Activated CD4-positive, alpha-beta T cell treated with anti-CD3 and anti-CD28 coated beads, Interleukin-2, amount 10 ng/mL, durations not matched to agents 24 days and 14 days (primary cell): ENCODE data around the gene CACNB4. TPM values are rescaled to one million over a fixed set of nuclear protein-coding genes. Genes with fewer than 3 reads are reported as not detected.

Experiments
- DNase-seq: peaks from one replicate; pipeline ENCODE4 v3.0.0; 2022
- H3K27ac Mint-ChIP-seq: one replicate; pipeline ENCODE4 v1.8.0; 2022; ENCODE audit warnings: mild to moderate bottlenecking, mixed read lengths
- H3K27me3 Mint-ChIP-seq: one replicate; pipeline ENCODE4 v1.8.0; 2022; ENCODE audit warnings: mixed read lengths
- H3K36me3 Mint-ChIP-seq: one replicate; pipeline ENCODE4 v1.8.0; 2022; ENCODE audit warnings: low read depth, mild to moderate bottlenecking, mixed read lengths
- H3K4me1 Mint-ChIP-seq: one replicate; pipeline ENCODE4 v1.8.0; 2021; ENCODE audit warnings: mixed read lengths
- H3K4me3 Mint-ChIP-seq: one replicate; pipeline ENCODE4 v1.8.0; 2022; ENCODE audit warnings: mild to moderate bottlenecking, moderate library complexity, mixed read lengths
- H3K9me3 Mint-ChIP-seq: one replicate; pipeline ENCODE4 v1.8.0; 2021; ENCODE audit warnings: mixed read lengths
- intact Hi-C: fragments of 100-400 bp; cut with micrococcal nuclease; formaldehyde crosslinking; loops from one replicate; pipeline ENCODE4 v1.15.1; 2023
- total RNA-seq: library from RNA; stranded (reverse); gene quantifications from 2 replicates; pipeline ENCODE4 v1.2.3, GENCODE V29; 2022

The CACNB4 gene
- total RNA-seq, 1 donor from 2014 or later, result 0.19 TPM

DNA sequence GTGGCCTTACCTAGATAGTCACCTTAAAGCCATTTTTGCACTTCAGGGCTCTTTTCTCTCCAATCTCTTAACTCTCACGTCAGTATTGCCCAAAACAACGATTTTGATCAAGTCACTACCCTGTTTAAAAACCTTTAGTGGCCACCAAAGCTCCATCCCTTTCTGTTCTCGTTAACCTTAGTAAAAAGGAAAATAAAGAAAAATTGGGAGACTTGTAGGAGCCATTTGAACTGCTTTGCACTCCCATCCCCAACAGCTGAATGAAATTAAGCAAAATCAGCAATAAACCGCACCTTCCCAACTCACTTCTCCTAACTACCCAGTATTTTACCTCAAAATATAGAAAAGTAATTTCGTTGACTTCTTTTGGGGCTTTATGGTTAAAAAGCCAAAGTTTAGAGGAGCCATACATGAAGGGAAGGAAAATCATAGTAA, 269.9 kb downstream of the CACNB4 start:
- intact Hi-C loops, result loop anchor here (1.0 to 10.0 kb wide), 8 partner anchors 9 to 886 kb away; partner anchors contain the start of genes ARL6IP6, NMI, PRPF40A and STAM2
- H3K27ac Mint-ChIP-seq, result peak overlapping the region; percentile 91
- H3K4me1 Mint-ChIP-seq, result peaks cover 26% of the 10 kb centered on the region
- H3K4me3 Mint-ChIP-seq, result peak overlapping the region; percentile 94
- H3K36me3 Mint-ChIP-seq, result peaks cover 6% of the 10 kb centered on the region
- peaks cover 6% of the 10 kb centered on the region for H3K27me3 Mint-ChIP-seq
- H3K9me3 Mint-ChIP-seq, result peaks cover 6% of the 10 kb centered on the region
- no peak for DNase-seq

GRCh38 chr2:151828143-151828889, 270.5 kb downstream of the CACNB4 start, which contains the start of gene ARL5A:
TSS of gene ARL5A (minus strand) at chr2:151828421. CDS start at chr2:151828176, 245 bp downstream.
- Mint-ChIP-seq H3K36me3 (peaks cover 8% of the 10 kb centered on the region), H3K4me1 (peaks cover 29% of the 10 kb centered on the region), H3K27me3 (peaks cover 5% of the 10 kb centered on the region), H3K4me3 (peak within 1 kb of the TSS; percentile 94), H3K27ac (peak within 1 kb of the TSS; percentile 91), H3K9me3 (peaks cover 6% of the 10 kb centered on the region)
- peak; percentile 99 for DNase-seq
- intact Hi-C loops, result loop anchor here (1.0 to 10.0 kb wide), 8 partner anchors 8 to 886 kb away; partner anchors contain the start of genes ARL6IP6, NMI, PRPF40A and STAM2

DNA sequence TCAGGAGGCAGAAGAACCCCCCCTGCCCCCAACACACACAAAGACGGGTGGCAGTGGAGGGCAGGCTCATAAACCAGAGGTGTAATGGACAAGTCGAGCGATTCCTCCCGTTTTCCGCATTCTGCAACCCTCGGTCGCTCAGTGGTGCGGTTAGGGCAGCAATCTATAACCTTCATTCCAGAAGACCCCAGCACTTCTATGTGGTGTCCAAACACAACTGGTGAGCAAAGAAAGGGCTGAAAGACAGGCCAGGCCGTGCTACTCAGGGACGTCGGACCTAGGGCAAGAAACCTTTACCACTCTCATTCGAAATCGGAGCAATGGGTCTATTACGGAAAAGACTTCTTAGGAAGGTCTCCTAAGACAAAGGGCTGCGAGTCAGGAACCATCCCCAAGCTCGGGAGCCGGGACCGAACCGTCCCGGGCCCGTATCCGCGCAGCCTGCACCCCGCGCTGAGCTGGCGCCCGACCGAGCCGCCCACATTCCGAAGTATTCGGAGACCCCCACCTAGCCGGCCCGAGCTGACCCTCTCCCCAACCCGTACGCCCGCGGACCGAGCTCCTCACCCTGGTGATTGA, 271.2 kb downstream of the CACNB4 start:
- H3K36me3 Mint-ChIP-seq, result peaks cover 11% of the 10 kb centered on the region
- H3K27me3 Mint-ChIP-seq, result peaks cover 2% of the 10 kb centered on the region
- peak; percentile 78 for DNase-seq
- H3K9me3 Mint-ChIP-seq, result peaks cover 6% of the 10 kb centered on the region
- H3K27ac Mint-ChIP-seq, result peak overlapping the region; percentile 91
- intact Hi-C loops, result loop anchor here (1.0 to 10.0 kb wide), 8 partner anchors 7 to 887 kb away; partner anchors contain the start of genes ARL6IP6, NMI, PRPF40A and STAM2
- peak overlapping the region; percentile 94 for H3K4me3 Mint-ChIP-seq
- peaks cover 34% of the 10 kb centered on the region for H3K4me1 Mint-ChIP-seq

- Mint-ChIP-seq H3K36me3 (peaks cover 12% of the 10 kb centered on the region), H3K4me1 (peaks cover 38% of the 10 kb centered on the region), H3K27ac (peak overlapping the region; percentile 29), H3K4me3 (peak overlapping the region; percentile 94), H3K27me3 (no peaks in the 10 kb centered on the region), H3K9me3 (peaks cover 6% of the 10 kb centered on the region)
- no peak for DNase-seq
- intact Hi-C loops, result loop anchor here (5.0 to 10.0 kb wide), 6 partner anchors 176 to 888 kb away; partner anchors contain the start of genes ARL6IP6, PRPF40A and STAM2
Measured at GRCh38 chr2:151826737-151827157, 272.1 kb downstream of the CACNB4 start.

GRCh38 chr2:151824886-151825285, 274.0 kb downstream of the CACNB4 start:
- intact Hi-C loops, result loop anchor here (5.0 to 10.0 kb wide), 6 partner anchors 177 to 890 kb away; partner anchors contain the start of genes ARL6IP6, PRPF40A and STAM2
- no peak overlapping the region for H3K27ac Mint-ChIP-seq
- H3K27me3 Mint-ChIP-seq, result no peaks in the 10 kb centered on the region
- no peak overlapping the region for H3K4me3 Mint-ChIP-seq
- peaks cover 6% of the 10 kb centered on the region for H3K9me3 Mint-ChIP-seq
- no peak for DNase-seq
- H3K4me1 Mint-ChIP-seq, result peaks cover 51% of the 10 kb centered on the region
- H3K36me3 Mint-ChIP-seq, result peaks cover 22% of the 10 kb centered on the region

GRCh38 chr2:151823651-151824050, 275.2 kb downstream of the CACNB4 start:
- H3K9me3 Mint-ChIP-seq, result no peaks in the 10 kb centered on the region

DNA sequence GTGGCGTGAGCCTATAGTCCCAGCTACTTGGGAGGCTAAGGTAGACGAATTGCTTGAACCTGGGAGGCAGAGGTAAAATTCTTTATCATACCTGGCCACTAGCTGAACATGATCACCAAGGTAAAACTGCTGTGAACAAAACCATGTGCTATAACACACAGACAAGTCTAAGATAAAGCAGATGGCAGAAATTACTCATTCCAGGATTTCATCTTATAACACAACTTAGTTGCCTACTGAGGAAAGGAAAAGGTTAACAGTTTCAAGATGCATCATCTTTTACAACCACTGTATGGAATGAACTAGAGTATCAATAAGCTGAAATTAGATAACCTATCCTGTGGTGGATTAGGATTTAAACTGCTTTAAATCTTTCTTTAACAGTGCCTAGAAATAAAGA, 278.9 kb downstream of the CACNB4 start:
- H3K27ac Mint-ChIP-seq, result peak overlapping the region; percentile 60
- intact Hi-C loops, result loop anchor here (1.0 to 10.0 kb wide), 5 partner anchors 8 to 895 kb away; partner anchors contain the start of genes ARL5A, ARL6IP6, PRPF40A and STAM2
- H3K27me3 Mint-ChIP-seq, result no peaks in the 10 kb centered on the region
- H3K4me1 Mint-ChIP-seq, result peaks cover 33% of the 10 kb centered on the region
- peak overlapping the region; percentile 41 for H3K4me3 Mint-ChIP-seq
- peaks cover 3% of the 10 kb centered on the region for H3K9me3 Mint-ChIP-seq
- peaks cover 32% of the 10 kb centered on the region for H3K36me3 Mint-ChIP-seq
- DNase-seq, result no peak

More at GRCh38 chr2:151823651-151824050, 275.2 kb downstream of the CACNB4 start:
- no peak for DNase-seq
- Mint-ChIP-seq H3K27me3 (no peaks in the 10 kb centered on the region), H3K36me3 (peaks cover 24% of the 10 kb centered on the region), H3K4me1 (peaks cover 47% of the 10 kb centered on the region), H3K27ac (no peak overlapping the region), H3K4me3 (no peak overlapping the region)
- intact Hi-C loops, result loop anchor here (10.0 kb wide), 4 partner anchors 189 to 891 kb away; partner anchors contain the start of genes ARL6IP6, PRPF40A and STAM2

DNA sequence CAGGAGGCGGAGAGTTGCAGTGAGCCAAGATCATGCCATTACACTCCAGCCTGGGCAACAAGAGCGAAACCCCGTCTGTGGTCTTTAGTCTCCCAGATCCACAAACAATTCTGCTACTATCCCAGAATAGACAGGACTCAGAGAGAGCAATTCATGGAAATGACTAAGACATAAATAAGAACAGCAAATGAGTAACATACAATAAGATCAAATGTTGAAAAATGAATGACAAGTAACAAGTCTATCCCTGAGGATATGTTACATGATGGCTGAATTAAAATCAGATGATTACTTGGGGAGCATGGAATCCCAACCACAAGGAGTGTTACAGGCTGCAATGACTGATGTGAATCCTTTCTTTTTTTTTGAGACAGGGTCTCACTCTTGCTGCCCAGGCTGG, 280.9 kb downstream of the CACNB4 start:
- Mint-ChIP-seq H3K9me3 (peaks cover 3% of the 10 kb centered on the region), H3K4me1 (peaks cover 27% of the 10 kb centered on the region), H3K27ac (no peak overlapping the region), H3K4me3 (no peak overlapping the region), H3K27me3 (no peaks in the 10 kb centered on the region), H3K36me3 (peaks cover 41% of the 10 kb centered on the region)
- DNase-seq, result no peak
- intact Hi-C loops, result no loop called here

DNA sequence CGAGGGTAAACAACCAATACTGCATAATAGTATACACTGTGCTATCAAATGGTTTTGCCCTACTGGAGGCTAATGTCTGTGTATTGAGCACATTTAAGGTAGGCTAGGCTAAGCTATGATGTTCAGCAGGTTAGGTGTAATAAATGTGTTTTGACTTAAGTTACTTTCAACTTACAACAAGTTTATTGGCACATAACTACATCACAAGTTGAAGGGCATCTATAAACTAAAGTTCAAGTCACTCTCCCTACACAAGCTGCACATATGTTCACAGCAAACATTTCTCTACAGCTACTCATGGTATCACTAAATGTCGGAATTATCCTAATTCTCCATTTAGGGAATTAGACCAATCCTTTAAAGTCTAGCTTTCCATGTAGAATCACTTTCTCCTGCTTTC, 282.0 kb downstream of the CACNB4 start:
- no peak overlapping the region for H3K4me3 Mint-ChIP-seq
- no peaks in the 10 kb centered on the region for H3K27me3 Mint-ChIP-seq
- intact Hi-C loops, result no loop called here
- H3K9me3 Mint-ChIP-seq, result peaks cover 3% of the 10 kb centered on the region
- no peak for DNase-seq
- peaks cover 45% of the 10 kb centered on the region for H3K36me3 Mint-ChIP-seq
- peaks cover 20% of the 10 kb centered on the region for H3K4me1 Mint-ChIP-seq
- H3K27ac Mint-ChIP-seq, result no peak overlapping the region

- no peak for DNase-seq
- Mint-ChIP-seq H3K4me1 (peaks cover 15% of the 10 kb centered on the region), H3K36me3 (peaks cover 47% of the 10 kb centered on the region), H3K27me3 (no peaks in the 10 kb centered on the region), H3K9me3 (peaks cover 3% of the 10 kb centered on the region), H3K4me3 (no peak overlapping the region), H3K27ac (no peak overlapping the region)
- intact Hi-C loops, result no loop called here
Measured at GRCh38 chr2:151815821-151816489, 282.9 kb downstream of the CACNB4 start.

DNA sequence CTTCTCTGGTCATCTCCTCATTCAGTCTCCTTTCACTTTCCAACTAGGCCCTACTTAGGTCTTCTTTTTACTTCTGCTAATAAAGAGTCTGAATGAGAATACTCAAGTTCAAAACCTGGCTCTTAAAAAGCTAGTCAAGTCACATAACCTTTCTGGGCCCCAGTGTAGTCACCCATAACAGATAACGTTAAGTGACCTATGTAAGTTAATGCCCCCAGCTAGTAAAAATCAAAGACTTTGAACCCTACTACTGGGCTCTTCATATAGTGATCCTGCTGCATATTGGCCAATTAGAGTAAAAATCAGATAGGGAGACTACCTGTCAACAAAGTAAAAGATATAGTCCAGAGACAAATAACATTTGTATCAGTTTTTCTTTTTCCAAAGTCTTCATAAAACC, 288.4 kb downstream of the CACNB4 start:
- DNase-seq, result no peak
- H3K27ac Mint-ChIP-seq, result no peak overlapping the region
- intact Hi-C loops, result no loop called here
- H3K4me3 Mint-ChIP-seq, result no peak overlapping the region
- H3K27me3 Mint-ChIP-seq, result no peaks in the 10 kb centered on the region
- peaks cover 3% of the 10 kb centered on the region for H3K9me3 Mint-ChIP-seq
- H3K4me1 Mint-ChIP-seq, result peaks cover 3% of the 10 kb centered on the region
- peaks cover 37% of the 10 kb centered on the region for H3K36me3 Mint-ChIP-seq

GRCh38 chr2:151809073-151809383, 289.8 kb downstream of the CACNB4 start:
- peaks cover 31% of the 10 kb centered on the region for H3K36me3 Mint-ChIP-seq
- peaks cover 2% of the 10 kb centered on the region for H3K4me1 Mint-ChIP-seq
- no peak overlapping the region for H3K4me3 Mint-ChIP-seq
- DNase-seq, result no peak
- H3K27me3 Mint-ChIP-seq, result no peaks in the 10 kb centered on the region
- H3K9me3 Mint-ChIP-seq, result no peaks in the 10 kb centered on the region
- intact Hi-C loops, result no loop called here
- H3K27ac Mint-ChIP-seq, result no peak overlapping the region

DNA sequence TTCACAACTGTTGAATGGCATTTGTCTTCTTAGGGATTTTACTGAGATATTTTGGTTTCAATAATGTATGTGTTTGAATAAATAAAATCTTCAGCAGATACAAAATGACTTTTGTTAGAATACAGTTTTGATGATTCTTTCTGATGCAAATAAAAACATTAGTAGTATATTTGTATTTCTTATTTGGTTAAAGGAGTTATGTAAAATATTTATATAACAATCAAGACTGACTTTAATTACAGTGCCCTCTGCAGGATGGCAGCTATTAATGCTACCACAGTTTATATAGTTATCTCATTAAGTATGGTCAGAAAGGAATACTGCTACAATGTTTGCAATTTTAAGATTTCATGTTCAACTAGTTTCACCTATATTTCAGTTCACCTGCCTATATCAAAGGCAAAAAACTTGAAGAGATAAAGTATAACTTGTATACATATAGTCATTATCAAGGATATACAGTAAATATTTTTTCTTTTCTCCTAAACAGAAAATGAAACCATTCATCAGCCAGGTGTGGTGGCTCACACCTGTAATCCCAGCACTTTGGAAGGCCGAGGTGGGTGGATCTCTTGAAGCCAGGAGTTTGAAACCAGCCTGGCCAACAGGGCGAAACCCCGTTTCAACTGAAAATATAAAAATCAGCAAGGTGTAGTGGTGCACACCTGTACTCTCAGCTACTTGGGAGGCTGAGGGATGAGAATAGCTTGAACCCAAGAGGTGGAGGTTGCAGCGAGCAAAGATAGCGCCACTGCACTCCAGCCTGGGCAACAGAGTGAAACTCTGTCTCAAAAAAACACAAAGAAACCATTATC, 290.4 kb downstream of the CACNB4 start:
- DNase-seq, result no peak
- H3K36me3 Mint-ChIP-seq, result peaks cover 28% of the 10 kb centered on the region
- no peak overlapping the region for H3K27ac Mint-ChIP-seq
- H3K9me3 Mint-ChIP-seq, result no peaks in the 10 kb centered on the region
- H3K4me1 Mint-ChIP-seq, result peaks cover 2% of the 10 kb centered on the region
- intact Hi-C loops, result no loop called here
- no peak overlapping the region for H3K4me3 Mint-ChIP-seq
- no peaks in the 10 kb centered on the region for H3K27me3 Mint-ChIP-seq
